OCI-LY3 (cell line): ENCODE results near the gene PPIL1.

ENCODE experiments used
- CTCF ChIP-seq: fragments of 200-600, 300-600 bp; sonication (generic); IDR thresholded peaks from 2 replicates; pipeline ENCODE4 v1.5.1; 2014; ENCODE audit warnings: antibody characterized with exemption, low read length, low read depth
- EZH2phosphoT487 ChIP-seq: fragments of 200-600 bp; shearing (Covaris generic); IDR thresholded peaks from 2 replicates; pipeline ENCODE4 v1.6.1; 2018; ENCODE audit warnings: antibody characterized with exemption, mixed run types, low read depth

GRCh38 chr6:36823421-36824096 lies 51.0 kb downstream of the PPIL1 start:
- TF ChIP-seq EZH2phosphoT487: no peak
- no peak for TF ChIP-seq CTCF
